GM06990 (cell line): ENCODE results near the gene NEDD4L.

Experiments used
- DNase-seq: peaks from one replicate; pipeline ENCODE4 v3.0.0-alpha.2; 2011; ENCODE audit not compliant: insufficient read length; ENCODE audit errors: extremely low read depth
- H3K27me3 ChIP-seq: replicated peaks from 2 replicates; pipeline ENCODE4 v1.6.0; 2011; ENCODE audit warnings: low read length; ENCODE audit not compliant: control insufficient read depth, insufficient read depth
- H3K36me3 ChIP-seq: 2 replicates; pipeline ENCODE4 v1.5.1; 2011; ENCODE audit warnings: low read length; ENCODE audit not compliant: control insufficient read depth, insufficient read depth
- H3K4me3 ChIP-seq: replicated peaks from 2 replicates; pipeline ENCODE4 v1.5.1; 2011; ENCODE audit warnings: low read depth, mild to moderate bottlenecking, control low read depth, low read length
- CTCF ChIP-seq: IDR thresholded peaks from 2 replicates; pipeline ENCODE4 v1.5.1; 2011; ENCODE audit warnings: low read length, control low read depth, mild to moderate bottlenecking, inconsistent platforms; ENCODE audit not compliant: insufficient read depth, poor library complexity, severe bottlenecking

NEDD4L gene

GRCh38 chr18:58313491-58314032 lies 269.5 kb downstream of the NEDD4L start:
- TF ChIP-seq CTCF: no peak

GRCh38 chr18:58314284-58314683 lies 270.3 kb downstream of the NEDD4L start:
- no peak for TF ChIP-seq CTCF
- no peak for DNase-seq
- Histone ChIP-seq H3K36me3 (0 out of 2 replicates have a peak, but pooled peaks cover 1% of the 10 kb centered on the region), H3K4me3 (no peak overlapping the region), H3K27me3 (no peaks in the 10 kb centered on the region)

More at GRCh38 chr18:58313491-58314032, 269.5 kb downstream of the NEDD4L start:
- no peaks in the 10 kb centered on the region for H3K36me3 ChIP-seq
- H3K27me3 ChIP-seq: no peaks in the 10 kb centered on the region
- DNase-seq: no peak
- H3K4me3 ChIP-seq: no peak overlapping the region

- TF ChIP-seq CTCF: no peak
- no peak overlapping the region for H3K4me3 ChIP-seq
- H3K36me3 ChIP-seq: 0 out of 2 replicates have a peak, but pooled peaks cover 1% of the 10 kb centered on the region
- DNase-seq: no peak
- H3K27me3 ChIP-seq: no peaks in the 10 kb centered on the region
These were observed 271.0 kb downstream of the NEDD4L start for GRCh38 chr18:58315041-58315440.

- DNase-seq: no peak
- no peak overlapping the region for H3K4me3 ChIP-seq
- no peaks in the 10 kb centered on the region for H3K27me3 ChIP-seq
- H3K36me3 ChIP-seq: 0 out of 2 replicates have a peak, but pooled peaks cover 1% of the 10 kb centered on the region
- no peak for TF ChIP-seq CTCF
These were observed 271.8 kb downstream of the NEDD4L start for GRCh38 chr18:58315739-58316215.

GRCh38 chr18:58316396-58317342 lies 272.6 kb downstream of the NEDD4L start:
- Histone ChIP-seq H3K27me3 (no peaks in the 10 kb centered on the region), H3K4me3 (no peak overlapping the region), H3K36me3 (0 out of 2 replicates have a peak, but pooled peaks cover 1% of the 10 kb centered on the region)
- TF ChIP-seq CTCF: no peak
- no peak for DNase-seq
